ENCODE results near the gene GRID1. TPM values are rescaled to one million over a fixed set of nuclear protein-coding genes. Genes with fewer than 3 reads are reported as not detected.

Gene GRID1
- polyA plus RNA-seq, 1 of the 3 experiments (the other 2 are of a cell fraction): 0.13 TPM

DNA sequence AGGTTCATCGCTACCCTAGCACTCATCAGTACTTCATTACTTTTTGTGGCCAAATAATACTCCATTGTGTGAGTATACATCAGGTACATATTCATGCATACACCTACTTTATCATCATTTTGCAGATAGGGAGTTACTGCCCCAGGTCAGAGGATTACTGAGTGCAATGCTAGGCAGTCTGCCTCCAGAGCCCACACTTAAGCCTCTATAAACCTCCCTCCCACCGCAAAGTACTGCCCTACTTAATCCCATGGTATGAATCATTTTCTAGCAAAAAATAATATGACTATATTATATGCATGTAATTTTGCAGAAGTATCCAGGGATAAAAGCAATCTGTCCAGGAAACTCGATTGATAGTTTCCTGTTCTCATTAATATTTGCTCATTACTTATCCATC is 194.3 kb downstream of the GRID1 start:
- no peak overlapping the region for H3K9ac ChIP-seq
- H2AFZ ChIP-seq (ENCODE audit: low read depth): no peak overlapping the region
- no peak overlapping the region for H3K4me3 ChIP-seq (ENCODE audit: low read depth in 2 of 2, low read length in 1 of 2)
- TF ChIP-seq YY1 (IDR thresholded peaks at IDR 0.05; ENCODE audit: low read depth) (no peak), RCOR1 (IDR thresholded peaks at IDR 0.05; ENCODE audit: low read length) (no peak), POLR2AphosphoS5 (IDR thresholded peaks at IDR 0.05; ENCODE audit: low read depth, low read length) (no peak), TCF12 (IDR thresholded peaks at IDR 0.05) (no peak), NRF1 (IDR thresholded peaks at IDR 0.05; ENCODE audit: low read depth, low read length) (no peak), IRF3 (IDR thresholded peaks at IDR 0.05; ENCODE audit: low read depth, low read length) (no peak), USF2 (IDR thresholded peaks at IDR 0.05; ENCODE audit: borderline replicate concordance, low read depth, low read length) (no peak), SMC3 (IDR thresholded peaks at IDR 0.05; ENCODE audit: low read depth, low read length) (no peak), FOSL2 (IDR thresholded peaks at IDR 0.05; ENCODE audit: borderline replicate concordance, low read depth) (no peak)
- H3K4me1 ChIP-seq (ENCODE audit: control insufficient read depth in 1 of 2, insufficient read depth in 2 of 2, low read depth in 1 of 2, low read length in 1 of 2): no peaks in the 10 kb centered on the region; a peak in 1 of 4 replicates
- H3K79me2 ChIP-seq (ENCODE audit: insufficient read depth): no peaks in the 10 kb centered on the region
- ChIA-PET CTCF (no interaction called here), POLR2A (no interaction called here)
- H3K9me2 ChIP-seq: no peaks in the 10 kb centered on the region
- WGBS (ENCODE audit: low lambda C conversion rate): 23% methylated on average over 3 of the region's 3 CpGs
- DNase-seq: no peak
- H4K20me1 ChIP-seq (ENCODE audit: insufficient read depth): no peaks in the 10 kb centered on the region
- H3K9me3 ChIP-seq: no peaks in the 10 kb centered on the region
- H3K27ac ChIP-seq (ENCODE audit: low read depth in 2 of 2, low read length in 1 of 2): no peak overlapping the region
- no peaks in the 10 kb centered on the region for H3K27me3 ChIP-seq (ENCODE audit: insufficient read depth)
- no peaks in the 10 kb centered on the region for H3F3A ChIP-seq (replicated peaks; ENCODE audit: insufficient read depth)
- no peaks in the 10 kb centered on the region for H3K36me3 ChIP-seq (replicated peaks in 1 of 2; ENCODE audit: control insufficient read depth in 1 of 2, insufficient read depth in 2 of 2, low read length in 1 of 2)
- no peak overlapping the region for H3K4me2 ChIP-seq

GRCh38 chr10:86170255-86171108 is 196.1 kb downstream of the GRID1 start:
- no peaks in the 10 kb centered on the region for H3K79me2 ChIP-seq (ENCODE audit: insufficient read depth)

More at GRCh38 chr10:86170255-86171108, 196.1 kb downstream of the GRID1 start:
- CTCF ChIA-PET: interaction anchor here (1.2 to 1.5 kb wide), 3 partner anchors 14 to 70 kb away, joined by 3 to 4 read pairs (median 3); no protein-coding TSS in a partner anchor
- H3K4me1 ChIP-seq (ENCODE audit: control insufficient read depth in 1 of 2, insufficient read depth in 2 of 2, low read depth in 1 of 2, low read length in 1 of 2): no peaks in the 10 kb centered on the region
- H3K36me3 ChIP-seq (replicated peaks in 1 of 2; ENCODE audit: control insufficient read depth in 1 of 2, insufficient read depth in 2 of 2, low read length in 1 of 2): no peaks in the 10 kb centered on the region
- no peaks in the 10 kb centered on the region for H3F3A ChIP-seq (replicated peaks; ENCODE audit: insufficient read depth)
- H2AFZ ChIP-seq (ENCODE audit: low read depth): no peak overlapping the region
- H3K4me2 ChIP-seq: no peak overlapping the region
- no peaks in the 10 kb centered on the region for H3K27me3 ChIP-seq (ENCODE audit: insufficient read depth)
- H4K20me1 ChIP-seq (ENCODE audit: insufficient read depth): no peaks in the 10 kb centered on the region
- TF ChIP-seq SMC3 (IDR thresholded peaks at IDR 0.05; ENCODE audit: low read depth, low read length): no peak
- TF ChIP-seq TAF1 (IDR thresholded peaks at IDR 0.05; ENCODE audit: borderline replicate concordance, low read depth, low read length): no peak
- TF ChIP-seq IRF3 (IDR thresholded peaks at IDR 0.05; ENCODE audit: low read depth, low read length): no peak
- TF ChIP-seq MEF2A (IDR thresholded peaks at IDR 0.05; ENCODE audit: borderline replicate concordance, low read depth): no peak
- no peak for DNase-seq
- 44% methylated on average over 12 of the region's 15 CpGs for WGBS (ENCODE audit: low lambda C conversion rate)
- POLR2A ChIA-PET: no interaction called here
- no peak overlapping the region for H3K4me3 ChIP-seq (ENCODE audit: low read depth in 2 of 2, low read length in 1 of 2)
- no peak overlapping the region for H3K27ac ChIP-seq (ENCODE audit: low read depth in 2 of 2, low read length in 1 of 2)
- no peaks in the 10 kb centered on the region for H3K9me2 ChIP-seq
- no peaks in the 10 kb centered on the region for H3K9me3 ChIP-seq
- no peak overlapping the region for H3K9ac ChIP-seq
